Testis (tissue), 2 donors: Measurements from ENCODE around the gene MAMDC2.

ENCODE experiments used
- POLR2A ChIP-seq: fragments of 450-650 bp; IDR thresholded peaks from one replicate; pipeline ENCODE4 v1.6.1; 2017; ENCODE audit warnings: antibody characterized with exemption, mild to moderate bottlenecking, moderate library complexity
- TF ChIP-seq, protein P1 (sequence below), 3 experiments: fragments of 450-650 bp in 2 of 3; fragments of 200-600 bp in 1 of 3; sonication (generic) in 1 of 3; IDR thresholded peaks; one replicate each; pipeline ENCODE4 v1.5.1; 2016 to 2019; ENCODE audit warnings: antibody characterized with exemption in 3 of 3, mild to moderate bottlenecking in 2 of 3, moderate library complexity in 1 of 3

DNA sequence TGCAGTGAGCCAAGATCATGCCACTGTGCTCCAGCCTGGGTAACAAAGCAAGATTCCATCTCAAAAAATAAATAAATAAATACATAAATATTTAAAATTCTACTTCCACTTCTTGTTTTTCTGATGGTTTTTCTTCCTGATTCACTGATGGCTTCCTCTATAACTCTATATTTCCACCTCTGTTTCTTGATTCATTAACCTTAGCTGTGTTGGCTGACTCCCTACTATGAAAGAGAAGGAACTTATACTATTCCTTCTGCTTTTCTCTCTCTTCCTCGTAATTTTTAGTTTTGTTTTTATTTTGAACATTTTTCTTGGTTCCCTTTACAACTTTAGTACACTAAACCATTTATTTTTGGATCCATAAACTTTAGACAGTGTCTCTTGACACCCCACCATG is 103.5 kb downstream of the MAMDC2 start:
- TF ChIP-seq, protein P1, sequence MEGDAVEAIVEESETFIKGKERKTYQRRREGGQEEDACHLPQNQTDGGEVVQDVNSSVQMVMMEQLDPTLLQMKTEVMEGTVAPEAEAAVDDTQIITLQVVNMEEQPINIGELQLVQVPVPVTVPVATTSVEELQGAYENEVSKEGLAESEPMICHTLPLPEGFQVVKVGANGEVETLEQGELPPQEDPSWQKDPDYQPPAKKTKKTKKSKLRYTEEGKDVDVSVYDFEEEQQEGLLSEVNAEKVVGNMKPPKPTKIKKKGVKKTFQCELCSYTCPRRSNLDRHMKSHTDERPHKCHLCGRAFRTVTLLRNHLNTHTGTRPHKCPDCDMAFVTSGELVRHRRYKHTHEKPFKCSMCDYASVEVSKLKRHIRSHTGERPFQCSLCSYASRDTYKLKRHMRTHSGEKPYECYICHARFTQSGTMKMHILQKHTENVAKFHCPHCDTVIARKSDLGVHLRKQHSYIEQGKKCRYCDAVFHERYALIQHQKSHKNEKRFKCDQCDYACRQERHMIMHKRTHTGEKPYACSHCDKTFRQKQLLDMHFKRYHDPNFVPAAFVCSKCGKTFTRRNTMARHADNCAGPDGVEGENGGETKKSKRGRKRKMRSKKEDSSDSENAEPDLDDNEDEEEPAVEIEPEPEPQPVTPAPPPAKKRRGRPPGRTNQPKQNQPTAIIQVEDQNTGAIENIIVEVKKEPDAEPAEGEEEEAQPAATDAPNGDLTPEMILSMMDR (IDR thresholded peaks at IDR 0.05): no peak
- TF ChIP-seq POLR2A: no peak
